Brain microvascular endothelial cell (primary cell): ENCODE results near the gene NPB.

Experiments
- DNase-seq: peaks from one replicate; pipeline ENCODE4 v3.0.0-alpha.2; 2020
- H3K27ac ChIP-seq: fragments of 250-450 bp; sonication (Bioruptor Pico); 2 replicates; pipeline ENCODE4 v1.5.1; 2020; ENCODE audit warnings: mild to moderate bottlenecking, moderate library complexity
- H3K27me3 ChIP-seq: fragments of 250-450 bp; sonication (Bioruptor Pico); replicated peaks from 2 replicates; pipeline ENCODE4 v1.5.1; 2020; ENCODE audit warnings: mild to moderate bottlenecking
- H3K36me3 ChIP-seq: fragments of 250-450 bp; sonication (Bioruptor Pico); replicated peaks from 2 replicates; pipeline ENCODE4 v1.5.1; 2020; ENCODE audit warnings: mild to moderate bottlenecking
- H3K4me3 ChIP-seq: 2 replicates; pipeline ENCODE4 v1.5.1; 2011; ENCODE audit warnings: low read depth, mild to moderate bottlenecking, control low read depth, low read length, moderate library complexity
- CTCF ChIP-seq: IDR thresholded peaks from 2 replicates; pipeline ENCODE4 v1.5.1; 2011; ENCODE audit warnings: low read depth, mild to moderate bottlenecking, moderate library complexity, low read length, control low read depth, inconsistent platforms; ENCODE audit errors: missing control alignments
- in situ Hi-C: cut with HindIII; loops from 2 replicates; pipeline ENCODE4 v1.10.0; 2017; ENCODE audit warnings: low sequenced_read_pairs, low pct_ligation_motif_present

Gene NPB

GRCh38 chr17:81902023-81902652 lies at the start of gene NPB:
TSS of gene NPB (plus strand) at chr17:81902238. CDS start at chr17:81902278, 40 bp downstream.
- Histone ChIP-seq H3K27me3 (no peaks in the 10 kb centered on the region), H3K27ac (no peak within 1 kb of the TSS), H3K4me3 (peak within 1 kb of the TSS; percentile 15), H3K36me3 (peaks cover 6% of the 10 kb centered on the region)
- no peak for TF ChIP-seq CTCF
- no peak for DNase-seq
- in situ Hi-C loops = no loop called here

DNA sequence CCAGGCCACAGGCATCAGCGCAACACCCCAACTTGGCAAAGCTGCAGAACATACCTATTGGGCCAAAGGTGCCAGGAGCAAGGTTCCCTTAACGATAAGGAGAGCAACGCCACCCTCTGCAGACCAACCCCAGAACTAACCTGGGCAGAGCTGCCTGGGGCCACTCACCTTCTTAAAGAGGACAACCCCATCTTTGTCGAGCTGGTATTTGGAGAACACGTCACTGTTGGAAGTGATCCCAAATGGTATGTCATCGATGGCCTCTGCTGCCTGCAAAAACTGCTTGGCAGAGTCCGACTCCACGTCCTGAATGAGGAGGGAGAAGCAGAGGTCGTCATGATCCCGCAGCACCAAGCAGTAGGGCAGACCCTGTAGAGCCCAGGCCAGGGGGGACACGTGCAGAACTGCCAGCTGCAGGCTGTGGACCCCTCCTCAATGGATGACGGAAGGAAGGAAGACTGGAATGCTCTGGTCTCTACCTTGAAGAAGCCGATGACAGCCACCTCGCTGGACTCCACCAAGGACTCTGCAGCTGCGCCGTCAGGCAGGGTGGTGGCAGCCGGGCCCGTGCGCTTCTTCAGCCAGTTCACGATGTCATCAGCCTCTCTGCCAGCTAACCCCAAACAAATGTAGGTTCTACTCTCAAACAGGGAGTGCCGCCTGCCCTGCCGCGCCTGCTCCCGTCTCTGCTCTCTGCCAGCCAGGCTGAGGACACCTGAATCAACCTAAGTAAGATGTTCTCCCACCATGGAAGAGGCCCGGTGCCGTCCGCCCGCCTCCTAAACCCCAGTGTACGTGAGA lies 46.9 kb upstream of the NPB start:
- H3K4me3 ChIP-seq = no peak overlapping the region
- H3K27ac ChIP-seq = no peak overlapping the region
- TF ChIP-seq CTCF = no peak
- in situ Hi-C loops = no loop called here
- no peaks in the 10 kb centered on the region for H3K27me3 ChIP-seq
- peaks cover 77% of the 10 kb centered on the region for H3K36me3 ChIP-seq
- DNase-seq = no peak

DNA sequence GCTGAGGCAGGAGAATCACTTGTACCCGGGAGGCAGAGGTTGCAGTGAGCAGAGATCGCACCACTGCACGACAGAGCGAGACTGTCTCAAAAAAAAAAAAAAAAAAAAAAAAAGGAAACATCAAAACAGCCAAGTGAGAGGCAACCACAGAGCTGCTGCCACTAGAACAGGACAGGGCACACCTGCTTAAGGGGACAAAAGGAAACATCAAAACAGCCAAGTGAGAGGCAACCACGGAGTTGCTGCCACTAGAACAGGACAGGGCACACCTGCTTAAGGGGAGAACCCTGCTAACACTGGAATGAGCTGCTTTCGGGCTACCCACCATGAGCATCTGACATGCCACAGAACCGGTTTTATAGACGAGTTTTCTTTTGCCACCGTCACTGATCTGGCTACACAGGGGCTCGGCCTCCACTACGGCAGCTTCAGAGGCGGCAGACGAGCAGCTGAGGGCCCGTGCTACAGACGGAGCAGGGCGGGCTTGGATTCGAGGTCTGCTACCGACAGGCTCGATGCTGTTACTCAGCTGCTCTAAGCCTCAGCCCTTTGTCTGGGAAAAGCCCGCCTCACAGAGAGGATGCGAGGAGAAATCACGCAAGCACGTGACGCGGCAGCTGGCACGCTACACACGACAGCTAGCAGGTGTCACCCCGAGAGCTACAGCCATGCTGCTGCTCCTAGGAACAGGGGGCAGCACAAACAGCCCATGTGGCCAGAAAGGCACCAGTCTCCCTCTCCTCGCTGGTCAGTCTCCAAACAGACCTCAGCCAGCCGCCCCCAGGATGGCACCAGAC lies 43.7 kb upstream of the NPB start:
- H3K4me3 ChIP-seq = peak overlapping the region; percentile 73
- H3K36me3 ChIP-seq = peaks cover 51% of the 10 kb centered on the region
- no peak for DNase-seq

GRCh38 chr17:81858967-81859905 lies 42.8 kb upstream of the NPB start:
- peaks cover 43% of the 10 kb centered on the region for H3K36me3 ChIP-seq
- no peak for TF ChIP-seq CTCF
- in situ Hi-C loops = no loop called here
- no peaks in the 10 kb centered on the region for H3K27me3 ChIP-seq
- peak overlapping the region; percentile 75 for H3K27ac ChIP-seq
- no peak for DNase-seq
- peak overlapping the region; percentile 73 for H3K4me3 ChIP-seq

More for the DNA sequence above, 43.7 kb upstream of the NPB start:
- TF ChIP-seq CTCF = no peak
- no peak overlapping the region for H3K27ac ChIP-seq
- in situ Hi-C loops = no loop called here
- no peaks in the 10 kb centered on the region for H3K27me3 ChIP-seq
